GM13977 (cell line): ENCODE measurements around the gene MTPN.

Experiments
- DNase-seq: peaks from one replicate; pipeline ENCODE4 v3.0.0; 2012; ENCODE audit warnings: low spot score
- CTCF ChIP-seq: IDR thresholded peaks from 2 replicates; pipeline ENCODE4 v1.5.1; 2012; ENCODE audit warnings: mild to moderate bottlenecking, control low read depth; ENCODE audit not compliant: insufficient read depth; ENCODE audit errors: extremely low read depth, missing control alignments
- in situ Hi-C: fragments of 300-500 bp; cut with MboI; formaldehyde crosslinking; loops from one replicate; pipeline ENCODE4 v1.12.0; 2022; ENCODE audit warnings: low sequenced_read_pairs, low pct_unique_long_range_greater_than_20kb, mixed read lengths, inconsistent platforms; ENCODE audit not compliant: unreplicated experiment

Gene MTPN

GRCh38 chr7:135962802-135963201, 14.4 kb downstream of the MTPN start:
- in situ Hi-C loops = no loop called here
- no peak for DNase-seq
- no peak for TF ChIP-seq CTCF

GRCh38 chr7:135960709-135961451, 16.3 kb downstream of the MTPN start:
- in situ Hi-C loops = no loop called here
- no peak for TF ChIP-seq CTCF
- DNase-seq = no peak

GRCh38 chr7:135959646-135960363, 17.4 kb downstream of the MTPN start:
- DNase-seq = no peak
- in situ Hi-C loops = no loop called here
- TF ChIP-seq CTCF = no peak

- DNase-seq = no peak
- TF ChIP-seq CTCF = no peak
- in situ Hi-C loops = no loop called here
Measured at GRCh38 chr7:135958173-135958572, 19.0 kb downstream of the MTPN start.

- no peak for DNase-seq
- in situ Hi-C loops = no loop called here
- no peak for TF ChIP-seq CTCF
Measured at GRCh38 chr7:135957627-135958026, 19.5 kb downstream of the MTPN start.

GRCh38 chr7:135956393-135956792, 20.8 kb downstream of the MTPN start:
- in situ Hi-C loops = no loop called here
- no peak for TF ChIP-seq CTCF
- DNase-seq = no peak
